Measurements from ENCODE around the gene PLXND1.

Gene PLXND1

GRCh38 chr3:129581623-129582022 lies 24.9 kb downstream of the PLXND1 start:
- DNase-seq = no peak

DNA sequence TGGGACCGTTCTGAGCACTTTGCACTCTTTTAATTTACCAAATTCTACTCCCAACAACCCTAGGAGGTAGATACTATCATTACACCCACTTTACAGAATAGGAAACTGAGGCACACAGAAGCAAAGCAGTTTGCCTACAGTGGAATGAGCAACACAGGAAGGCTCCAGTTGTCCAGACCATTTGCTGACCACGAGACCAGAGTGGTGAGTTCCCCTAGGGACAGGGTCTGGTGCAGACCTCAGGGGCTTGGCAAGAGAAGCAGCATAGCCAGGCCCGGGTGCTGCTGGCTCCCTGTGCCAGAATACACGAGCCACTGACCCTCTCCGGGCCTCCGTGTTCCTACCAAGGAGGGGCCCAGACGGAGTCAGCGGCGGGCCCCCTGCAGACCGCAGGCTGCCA lies 26.5 kb downstream of the PLXND1 start:
- no peak for DNase-seq

- no peak for DNase-seq
Observed at GRCh38 chr3:129577925-129578786, 28.3 kb downstream of the PLXND1 start.

DNA sequence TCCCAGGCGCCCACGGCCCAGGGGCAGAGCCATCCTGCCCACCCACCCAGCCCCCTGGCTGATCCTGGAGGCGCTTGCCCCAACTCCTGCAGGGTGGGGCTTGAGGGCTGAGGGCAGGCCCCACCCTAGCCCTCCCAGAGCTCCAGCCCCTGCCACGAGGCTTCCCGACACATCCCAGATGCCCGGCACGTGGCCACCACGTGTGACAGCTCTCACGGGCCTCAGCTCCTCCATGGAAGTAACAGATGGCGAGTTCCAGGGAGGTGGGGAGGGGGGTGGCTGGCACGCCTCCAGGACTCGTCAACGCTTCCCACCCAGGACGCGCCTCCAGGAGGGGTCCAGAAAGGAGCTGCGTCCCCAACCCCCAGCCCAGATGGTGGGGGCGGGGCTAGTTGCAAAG lies 29.1 kb downstream of the PLXND1 start:
- peak; percentile 78 for DNase-seq

DNA sequence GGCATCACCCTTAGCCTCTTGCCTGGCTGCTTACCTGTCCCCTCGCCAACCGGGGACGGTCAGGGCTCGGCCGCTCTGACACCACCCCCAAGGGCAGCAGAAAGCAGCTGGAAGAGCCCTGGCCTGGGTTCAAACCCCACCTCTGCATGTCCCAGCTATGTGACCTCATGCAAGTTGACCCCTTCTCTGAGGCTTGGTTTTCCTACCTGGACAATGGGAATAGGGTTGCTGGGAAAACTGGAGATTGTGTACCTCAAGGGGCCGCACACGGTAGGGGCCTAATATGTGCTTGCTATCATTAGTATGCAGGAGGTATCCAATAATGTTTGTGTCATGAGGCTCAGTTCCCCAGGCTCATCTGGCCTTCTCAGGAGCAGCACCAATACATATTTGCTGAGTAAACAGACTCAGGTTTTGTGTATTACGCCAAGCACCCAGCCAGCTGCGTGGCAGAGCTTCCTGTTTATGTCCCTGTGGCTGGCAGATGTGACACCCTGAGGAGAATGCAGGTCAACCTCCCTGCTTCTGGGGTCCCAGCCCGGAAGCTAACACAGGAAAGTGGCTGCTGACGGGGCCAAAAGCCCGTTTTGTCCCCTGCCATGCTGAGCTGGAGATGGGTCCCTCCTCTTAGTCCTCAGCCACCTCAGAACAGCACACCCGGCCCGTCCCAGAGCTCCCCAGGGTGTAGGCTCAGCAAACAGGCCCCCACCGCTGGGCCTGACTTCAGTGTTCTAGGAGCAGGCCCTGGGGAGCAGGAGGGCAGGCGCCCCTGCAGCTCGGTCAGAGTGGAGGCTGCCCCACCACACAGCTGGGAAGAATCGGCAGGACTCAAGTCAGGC lies 29.7 kb downstream of the PLXND1 start:
- DNase-seq = no peak

GRCh38 chr3:129575997-129576384 lies 30.5 kb downstream of the PLXND1 start:
- DNase-seq = no peak

DNA sequence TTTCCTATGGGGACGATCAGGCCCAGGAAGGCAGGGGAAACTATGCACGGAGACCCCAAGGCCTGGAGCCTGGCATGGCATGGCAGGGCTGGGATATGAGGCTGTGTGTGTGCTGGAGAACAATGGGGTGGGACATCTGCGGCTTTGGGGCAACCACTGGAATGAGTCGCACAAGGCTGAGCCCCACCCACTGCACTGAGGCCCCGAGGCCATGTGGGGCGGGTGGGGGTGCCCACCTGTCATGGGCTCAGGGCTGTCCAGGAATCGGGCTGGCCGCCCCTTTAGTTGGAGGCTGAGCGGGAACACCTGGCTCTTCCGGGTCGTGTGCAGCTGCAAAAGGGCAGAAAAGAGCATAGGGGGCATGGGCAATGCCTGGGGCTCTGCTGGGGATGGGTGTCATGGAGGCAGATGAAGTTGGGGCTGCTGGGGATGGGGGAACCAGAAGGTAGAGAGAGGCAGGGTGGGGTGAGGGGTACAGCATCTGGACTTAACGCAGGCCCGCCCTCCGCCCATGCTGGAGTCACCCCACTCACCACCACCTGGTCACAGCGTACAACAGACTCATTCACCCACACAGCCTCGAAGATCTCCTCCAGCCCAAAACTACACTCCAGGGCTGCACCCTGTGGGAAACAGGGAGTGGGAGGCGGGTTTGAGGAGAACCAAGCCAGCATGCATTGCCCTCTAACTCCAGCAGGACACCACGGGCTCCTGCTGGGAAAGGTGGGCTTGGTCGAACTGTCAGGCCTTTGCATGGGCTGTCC lies 31.1 kb downstream of the PLXND1 start:
- DNase-seq = no peak

DNA sequence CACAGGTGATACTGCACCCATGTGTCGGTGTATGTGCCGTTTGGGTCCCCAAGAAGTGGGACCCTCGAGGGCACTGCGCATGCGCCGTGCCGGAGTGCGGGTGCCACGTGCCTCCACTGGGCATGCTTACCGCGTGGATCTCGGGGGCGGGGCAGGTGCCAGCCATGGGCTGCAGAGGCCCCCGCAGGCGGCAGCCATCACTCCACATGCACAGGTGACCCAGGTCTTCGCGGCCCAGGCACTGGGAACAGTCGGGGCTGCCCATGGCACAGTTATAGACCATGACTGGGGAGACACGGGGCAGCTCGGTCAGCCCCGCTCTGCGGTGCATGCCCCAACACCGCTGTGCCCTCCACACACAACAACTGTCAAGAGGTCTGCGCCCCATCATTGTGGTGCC lies 32.3 kb downstream of the PLXND1 start:
- DNase-seq = no peak

- DNase-seq = no peak
Observed at GRCh38 chr3:129573493-129573892, 33.0 kb downstream of the PLXND1 start.

DNA sequence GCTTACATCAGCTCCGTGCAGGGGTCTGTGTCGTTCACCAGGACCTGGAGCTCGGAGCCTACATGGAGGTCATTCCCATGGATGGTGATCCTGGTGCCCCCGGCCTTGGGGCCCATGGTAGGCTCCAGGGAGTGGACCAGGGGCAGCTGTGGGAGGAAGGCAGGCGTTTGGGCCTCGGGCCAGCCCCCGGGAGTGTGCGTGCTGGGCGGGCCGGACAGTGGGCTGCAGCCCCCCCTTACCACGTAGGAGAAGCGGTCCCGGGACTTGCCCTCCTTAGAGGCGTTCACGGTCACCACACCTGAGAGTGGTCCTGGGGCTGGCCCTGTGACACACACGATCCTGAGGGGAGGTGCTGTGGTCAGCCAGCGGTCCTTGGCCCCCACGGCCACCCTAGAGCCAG lies 33.9 kb downstream of the PLXND1 start:
- no peak for DNase-seq

DNA sequence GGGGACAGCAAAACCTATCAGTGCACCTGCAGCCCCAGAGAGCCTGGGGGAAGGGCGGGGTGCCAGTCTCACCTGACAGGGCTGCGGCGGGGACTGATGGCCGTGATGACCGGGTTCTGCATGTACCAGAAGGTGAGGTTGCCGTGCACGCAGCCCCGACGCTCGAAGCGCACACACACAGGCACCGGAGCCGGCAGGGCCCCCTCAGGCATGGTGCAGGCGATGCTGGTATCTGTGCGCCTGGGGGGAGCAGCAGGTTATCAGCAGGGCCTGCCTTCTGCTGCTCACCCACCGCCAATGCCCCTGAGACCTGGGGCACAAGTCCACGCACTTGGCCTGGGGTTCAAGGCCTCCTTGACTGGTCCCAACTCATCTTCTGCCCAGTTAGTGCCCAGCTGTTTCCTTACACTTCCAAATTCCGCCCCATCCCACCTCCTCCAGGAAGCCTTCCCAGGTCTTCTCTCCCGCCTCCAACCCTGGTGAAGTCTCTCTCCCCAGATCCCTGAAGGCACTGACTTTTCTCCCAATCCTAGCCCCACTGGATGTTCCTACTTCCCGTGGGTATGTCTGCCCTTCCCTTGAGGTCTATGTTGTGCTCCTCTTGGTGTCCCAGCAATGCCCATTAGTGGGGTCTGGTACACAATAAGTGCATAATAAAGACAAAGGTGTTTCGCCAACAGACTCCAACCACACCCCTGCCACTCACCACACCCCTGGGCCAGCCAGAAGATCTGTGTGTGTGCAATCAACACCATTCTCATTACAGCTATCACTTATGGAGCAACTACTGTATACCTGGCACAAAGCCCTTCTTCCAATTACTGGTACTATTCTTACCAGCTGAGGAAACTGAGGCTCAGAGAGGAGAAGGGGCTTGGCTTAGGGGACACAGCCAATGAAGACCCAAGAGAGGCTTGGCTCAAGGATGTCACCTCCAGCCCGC lies 34.6 kb downstream of the PLXND1 start:
- DNase-seq = no peak

- no peak for DNase-seq
Observed at GRCh38 chr3:129569856-129570255, 36.6 kb downstream of the PLXND1 start.

- no peak for DNase-seq
Observed at GRCh38 chr3:129567939-129568338, 38.5 kb downstream of the PLXND1 start.

DNA sequence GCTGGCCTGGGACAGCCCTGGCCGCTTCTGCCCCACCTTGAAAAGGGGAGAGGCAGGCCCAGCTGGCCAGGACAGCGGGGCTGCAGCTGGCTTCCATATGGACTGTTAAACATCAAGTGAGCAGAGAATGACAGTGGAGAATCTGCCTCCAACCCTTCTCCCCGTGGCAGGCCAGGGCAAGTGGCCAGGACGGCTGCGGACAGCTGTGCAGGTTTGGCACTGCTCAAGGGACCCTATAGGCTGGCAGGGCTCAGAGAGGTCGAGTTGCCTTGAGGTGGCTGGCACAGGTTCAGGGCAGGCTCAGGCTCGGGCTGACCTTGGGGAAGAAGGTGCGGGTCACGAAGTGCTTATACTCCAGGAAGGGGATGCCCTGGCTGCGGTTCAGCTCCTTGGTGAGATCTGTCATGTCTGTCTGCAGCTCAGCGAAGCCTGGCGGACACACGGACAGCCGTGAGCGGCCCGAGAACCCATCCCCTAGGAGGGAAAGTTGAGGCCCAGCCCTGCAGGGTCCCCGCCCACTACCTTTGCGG lies 39.2 kb downstream of the PLXND1 start:
- peak; percentile 75 for DNase-seq

- no peak for DNase-seq
Observed at GRCh38 chr3:129565902-129566301, 40.6 kb downstream of the PLXND1 start.

DNA sequence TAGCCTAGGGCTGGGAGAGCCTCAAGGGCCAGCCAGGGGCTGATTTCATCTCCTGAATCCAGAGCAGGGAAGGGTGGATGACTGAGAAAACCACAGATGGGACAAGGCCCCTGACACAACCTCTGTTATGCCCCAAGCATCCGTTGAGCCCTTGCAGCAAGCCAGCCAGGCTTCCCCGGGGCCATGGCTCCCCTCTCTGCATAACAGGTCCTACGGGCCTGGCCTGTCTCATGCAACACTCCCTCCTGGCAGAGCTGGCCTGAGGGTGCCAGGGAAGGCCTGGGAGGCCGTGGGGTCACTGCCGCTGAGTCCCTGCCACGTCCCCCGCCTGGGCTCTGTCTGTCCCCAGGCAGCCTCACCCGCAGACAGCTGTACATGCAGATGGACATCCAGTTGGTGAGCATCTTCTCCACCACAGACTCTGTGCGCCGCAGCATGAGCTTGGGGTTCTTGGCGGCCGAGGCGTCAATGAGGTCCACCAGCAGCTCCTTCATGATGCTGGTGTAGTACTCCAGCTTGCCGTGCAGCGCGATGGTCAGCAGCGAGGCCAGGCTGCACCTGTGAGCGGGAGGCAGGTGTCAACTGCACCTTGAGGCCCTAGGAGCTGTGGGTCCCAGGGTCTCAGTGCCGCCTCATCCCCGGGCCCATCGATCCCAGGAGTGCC lies 41.4 kb downstream of the PLXND1 start:
- no peak for DNase-seq

GRCh38 chr3:129563850-129564535 lies 42.5 kb downstream of the PLXND1 start:
- no peak for DNase-seq

DNA sequence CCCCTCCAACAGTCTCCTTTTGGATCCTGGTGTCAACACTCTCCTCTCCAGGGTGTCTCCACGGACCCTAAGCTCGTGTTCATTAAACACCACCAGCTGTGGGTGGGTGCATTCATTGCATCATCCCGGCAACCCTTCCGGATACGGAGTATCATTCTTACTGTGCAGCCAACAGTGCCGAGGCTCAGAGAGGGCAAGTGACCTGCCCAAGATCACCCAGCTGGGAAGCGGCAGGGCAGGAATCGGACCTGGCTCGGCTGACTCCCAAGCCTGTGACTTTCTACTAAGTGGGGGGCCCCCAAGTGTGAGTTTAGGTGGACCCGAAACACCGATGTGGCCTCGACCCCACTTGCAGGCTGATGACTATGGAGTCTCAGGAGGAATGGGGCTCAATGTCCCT lies 43.1 kb downstream of the PLXND1 start:
- DNase-seq = no peak

DNA sequence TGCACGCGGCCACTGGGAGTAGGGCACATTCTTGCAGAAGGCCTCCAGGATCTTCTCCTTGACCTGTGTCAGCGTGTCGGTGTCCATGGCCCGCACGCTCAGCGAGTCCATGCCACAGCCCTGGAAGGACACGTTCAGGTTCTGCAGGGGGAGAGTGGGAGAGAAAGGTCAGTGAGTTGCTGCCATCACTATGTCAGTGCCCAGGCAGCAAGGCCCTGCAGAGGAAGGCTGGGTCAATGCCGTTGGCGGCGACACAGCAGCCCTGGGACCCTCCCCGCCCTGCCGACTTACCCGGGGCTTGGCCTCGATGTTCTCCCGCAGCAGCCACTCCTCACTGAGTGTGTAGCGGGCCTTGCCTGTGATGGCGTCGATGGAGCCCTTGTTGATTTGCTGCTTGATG lies 43.7 kb downstream of the PLXND1 start:
- DNase-seq = no peak

DNA sequence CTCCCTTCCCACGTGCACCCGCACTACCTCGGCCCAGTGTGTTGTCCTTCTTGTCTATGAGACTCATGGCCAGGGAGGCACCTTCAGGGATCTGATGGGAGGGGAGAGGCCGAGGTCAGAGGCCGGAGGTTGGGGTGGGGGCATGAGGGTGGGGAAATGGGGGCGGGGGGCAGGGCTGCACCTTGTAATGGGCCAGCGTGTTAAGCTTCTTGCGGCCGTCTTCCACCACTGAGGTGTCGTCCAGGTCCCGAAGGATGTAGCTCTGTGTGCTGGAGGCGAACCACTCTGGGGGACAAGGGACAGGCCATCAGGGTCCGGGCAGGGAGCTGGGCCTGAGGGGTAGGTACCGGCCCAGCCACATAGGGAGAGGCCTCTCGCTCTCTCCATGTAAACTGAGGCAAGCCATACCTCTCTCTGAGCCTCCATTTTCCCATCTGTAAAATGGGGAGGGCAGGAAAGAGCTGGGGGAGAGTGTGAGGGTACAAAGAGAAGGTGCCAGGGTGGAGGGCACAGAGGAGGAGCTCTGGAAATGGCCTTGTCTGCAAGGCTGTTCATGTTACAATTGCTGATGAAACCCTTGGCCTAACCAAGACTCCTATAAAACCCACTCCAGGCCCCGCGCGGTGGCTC lies 44.7 kb downstream of the PLXND1 start:
- no peak for DNase-seq

Data from left hindlimb (tissue), 1 donor.